Measurements from ENCODE around the gene GALR2.
A peak's percentile ranks its signal among the peaks of the same experiment; 100 is the strongest.
"Not testable (repeated sequence)": the region's sequence is repeated elsewhere in the genome, so short reads cannot be mapped to it uniquely, and the experiment has no call there.

Gene GALR2

DNA sequence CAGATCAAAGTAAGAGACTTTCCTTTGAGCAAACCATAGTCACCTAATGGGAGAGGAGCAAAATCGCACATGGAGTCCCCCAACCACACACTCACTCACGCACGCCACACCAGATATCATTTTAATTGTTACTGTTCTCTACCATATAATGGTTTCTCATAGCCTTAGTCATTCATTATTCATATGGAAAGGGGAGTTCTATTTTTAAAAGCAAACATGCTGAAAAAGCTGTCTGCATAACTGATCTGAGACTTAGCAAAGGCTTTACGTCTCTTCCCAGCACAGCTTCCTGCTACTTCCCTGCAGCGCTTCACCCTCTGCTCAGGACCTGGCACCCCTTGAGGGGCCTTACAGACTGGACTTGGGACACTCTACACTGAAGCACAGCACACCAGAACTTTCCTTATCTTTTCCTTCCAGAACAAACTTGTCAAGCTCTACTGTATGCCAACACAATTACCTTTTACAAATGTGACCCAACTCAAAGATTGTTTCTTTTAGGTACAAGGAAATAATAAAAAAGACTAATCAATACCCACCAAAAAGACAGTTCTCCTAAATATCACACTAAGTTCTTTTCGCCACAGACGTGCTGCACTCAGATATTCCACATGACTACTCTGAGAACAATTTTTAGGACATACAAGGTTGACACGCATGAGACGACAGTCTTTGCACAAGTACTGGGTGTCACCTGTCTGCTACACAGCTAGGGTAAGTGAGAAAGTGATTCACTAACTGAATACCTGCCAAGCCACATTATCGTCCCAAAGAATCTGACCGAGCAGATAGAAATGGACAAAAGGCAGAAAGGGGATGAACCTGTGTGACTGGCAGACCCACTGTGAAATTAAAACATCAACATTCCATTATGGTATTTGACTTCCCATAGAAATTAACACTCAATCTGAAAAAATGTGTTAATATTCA lies 23.8 kb upstream of the GALR2 start:
- no peak for DNase-seq

DNA sequence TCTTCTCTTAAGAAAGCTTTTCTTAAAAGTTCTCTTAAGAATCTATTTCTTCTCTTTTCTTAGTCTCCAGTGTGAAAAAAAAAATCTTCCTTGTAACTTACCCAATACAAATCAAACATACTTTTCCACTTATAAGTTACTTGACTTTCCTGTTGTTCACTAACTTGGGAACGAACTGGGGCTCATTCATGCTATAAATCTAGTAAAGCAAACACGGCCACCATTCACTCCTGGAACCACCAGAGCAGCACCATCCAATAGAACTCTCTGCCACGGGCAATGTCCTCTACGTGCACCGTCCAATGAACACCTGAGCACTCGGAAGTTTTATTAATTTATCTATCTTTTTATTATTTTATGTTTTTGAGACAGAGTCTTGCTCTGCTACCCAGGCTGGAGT lies 23.0 kb upstream of the GALR2 start:
- no peak for DNase-seq

- DNase-seq: peak in 1 of 2 donors; percentile 48
These were observed 21.1 kb upstream of the GALR2 start for GRCh38 chr17:76053246-76054111.

GRCh38 chr17:76054112-76054476 lies 20.5 kb upstream of the GALR2 start:
- no peak for DNase-seq

DNA sequence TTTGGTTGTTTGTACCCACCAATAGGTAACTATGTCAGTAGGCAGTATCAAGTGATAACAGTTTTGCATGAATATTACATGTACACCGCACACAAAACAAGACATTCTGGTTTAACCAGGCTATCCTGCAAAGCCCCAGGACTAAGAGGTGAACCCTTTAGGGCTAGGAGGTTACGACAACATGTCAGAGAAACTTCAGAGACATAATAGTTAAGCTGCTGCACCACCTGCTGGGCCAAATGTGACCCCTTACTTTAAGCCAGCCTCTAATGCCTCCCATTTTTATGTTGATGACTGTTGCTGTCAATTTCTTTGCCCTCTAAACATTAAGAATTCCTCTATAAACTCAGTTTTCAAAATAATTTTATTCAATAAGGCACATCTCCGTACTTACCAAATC lies 17.7 kb upstream of the GALR2 start:
- no peak for DNase-seq

GRCh38 chr17:76058264-76058663 lies 16.3 kb upstream of the GALR2 start:
- DNase-seq: not testable (repeated sequence)

GRCh38 chr17:76063875-76064546 lies 10.6 kb upstream of the GALR2 start:
- peak; percentile 65 for DNase-seq

GRCh38 chr17:76065775-76066174 lies 8.8 kb upstream of the GALR2 start:
- no peak for DNase-seq

DNA sequence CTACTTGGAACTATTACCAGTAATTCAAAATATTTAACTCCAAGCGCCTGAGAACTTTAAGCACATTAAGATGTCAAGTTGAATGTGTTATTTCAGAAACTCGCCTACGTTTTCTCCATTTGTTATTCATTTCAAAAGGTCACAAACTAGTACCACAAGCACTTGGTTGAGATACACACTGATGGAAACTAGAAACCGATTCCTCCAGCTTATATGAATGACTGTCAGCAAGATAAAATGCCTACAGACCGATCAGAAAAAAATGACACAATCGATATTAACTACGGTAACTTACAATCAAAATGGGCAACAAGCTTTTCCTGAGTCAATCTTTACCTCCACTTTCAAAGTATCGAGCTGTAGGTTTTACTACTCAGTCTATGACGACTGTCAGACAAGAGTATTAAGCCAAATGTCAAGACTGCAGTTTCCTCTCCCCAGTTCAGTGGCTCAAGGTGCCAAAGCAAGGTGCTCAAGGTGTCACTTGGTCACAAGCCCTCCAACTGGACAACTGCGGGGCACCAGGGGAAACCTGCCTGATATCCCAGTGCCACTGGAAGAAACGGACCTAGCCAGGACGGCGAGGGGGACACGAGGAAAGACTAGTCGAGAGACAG lies 2.9 kb upstream of the GALR2 start:
- peak in 1 of 2 donors; percentile 56 for DNase-seq

DNA sequence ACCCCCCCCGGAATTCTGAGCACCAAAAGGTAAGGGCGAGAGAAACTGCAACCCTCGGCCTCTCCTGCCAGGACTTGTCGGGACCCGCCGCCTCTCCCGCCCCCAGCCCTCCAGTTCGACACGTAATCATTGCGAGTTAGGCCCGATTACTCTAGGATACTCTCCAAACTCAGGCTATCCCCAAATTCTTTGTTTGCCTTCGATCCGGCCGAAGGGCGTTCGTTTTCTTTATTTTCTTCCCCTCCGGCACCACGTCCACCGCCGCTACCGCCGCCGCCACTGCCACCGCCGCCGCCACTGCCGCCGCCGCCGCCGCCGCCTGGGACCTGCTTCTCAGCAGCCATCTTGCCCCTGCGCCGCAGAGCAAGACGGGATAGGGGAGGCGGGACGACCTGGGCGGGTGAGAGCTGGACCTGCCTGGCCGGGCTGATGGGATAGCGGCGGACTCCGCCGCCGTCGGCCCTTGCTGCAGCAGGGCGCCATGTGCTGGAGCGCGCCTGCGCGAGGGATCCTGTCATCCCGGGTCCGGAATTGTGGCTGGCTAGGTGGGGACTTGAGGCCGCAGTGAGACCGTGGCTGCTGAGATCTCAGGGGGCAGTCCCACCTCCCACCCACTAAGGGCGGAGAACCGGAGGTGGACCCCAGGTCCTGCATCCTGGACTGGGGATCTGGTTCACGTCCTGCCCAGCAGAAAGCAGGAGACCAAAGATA lies 2.3 kb upstream of the GALR2 start, which contains the start of gene SRP68:
Gene SRP68 (minus strand): TSS at position 370 of the 711 bp plus-strand sequence. CDS start 26 bp downstream, at position 344.
- DNase-seq: peak; percentile 85 to 87

GRCh38 chr17:76075364-76076145 lies 974 bp downstream of the GALR2 start:
- DNase-seq: peak in 1 of 2 donors; percentile 47

- no peak for DNase-seq
These were observed 1.7 kb downstream of the GALR2 start for GRCh38 chr17:76076146-76076764.

GRCh38 chr17:76076765-76077583 lies 2.4 kb downstream of the GALR2 start:
- DNase-seq: peak in 1 of 2 donors; percentile 49

GRCh38 chr17:76077584-76078110 lies 3.1 kb downstream of the GALR2 start:
- DNase-seq: no peak

GRCh38 chr17:76078370-76078769 lies 3.8 kb downstream of the GALR2 start:
- DNase-seq: not testable (repeated sequence)

DNA sequence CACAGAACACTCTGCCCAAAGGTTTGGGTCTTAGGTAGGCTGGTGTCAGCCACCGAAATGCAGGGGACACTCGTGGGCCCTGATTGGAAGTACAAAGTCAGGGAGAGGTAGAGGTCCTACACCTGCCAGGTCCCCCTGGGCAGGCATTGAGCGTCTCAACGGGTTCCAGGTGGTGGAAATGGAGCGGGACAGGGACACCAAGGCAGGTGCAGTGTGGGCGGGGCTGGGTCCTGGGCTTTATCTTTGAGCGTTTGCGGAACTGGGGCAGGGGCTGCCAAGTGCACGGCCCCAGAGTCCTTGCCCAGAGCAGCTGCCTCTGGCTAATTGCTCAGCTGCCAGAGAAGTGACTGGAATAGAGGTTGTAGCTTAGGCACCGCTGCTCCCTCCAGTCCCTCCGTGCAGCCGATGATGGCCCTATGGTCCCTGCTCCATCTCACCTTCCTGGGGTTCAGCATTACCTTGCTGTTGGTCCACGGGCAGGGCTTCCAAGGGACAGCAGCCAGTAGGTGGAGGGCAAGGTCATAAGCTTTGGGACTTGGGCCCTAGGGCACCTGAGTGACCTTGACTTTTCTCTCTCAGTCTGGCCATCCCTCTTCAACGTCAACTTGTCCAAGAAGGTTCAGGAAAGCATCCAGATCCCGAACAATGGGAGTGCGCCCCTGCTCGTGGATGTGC lies 4.4 kb downstream of the GALR2 start, which contains the start of gene ZACN:
Gene ZACN (plus strand): TSS at position 323 of the 675 bp plus-strand sequence. CDS start 83 bp downstream, at position 406.
- no peak for DNase-seq

DNA sequence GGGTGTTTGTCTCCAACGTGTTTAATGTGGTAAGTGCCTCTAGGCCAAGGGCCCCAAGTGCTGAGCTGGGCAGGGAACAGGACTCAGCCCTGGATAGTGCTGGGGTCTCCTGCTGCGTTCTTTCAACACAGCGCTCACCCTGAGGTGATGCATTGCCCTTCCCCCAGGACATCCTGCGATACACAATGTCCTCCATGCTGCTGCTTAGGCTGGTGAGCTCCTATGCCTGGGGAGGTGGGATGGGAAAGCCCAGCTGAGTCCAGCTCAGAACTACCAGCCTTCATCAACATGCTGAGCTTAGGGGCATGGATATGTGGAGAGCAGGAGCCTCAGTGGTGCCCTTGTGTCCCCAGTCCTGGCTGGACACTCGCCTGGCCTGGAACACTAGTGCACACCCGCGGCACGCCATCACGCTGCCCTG lies 5.0 kb downstream of the GALR2 start:
- DNase-seq: no peak

GRCh38 chr17:76079956-76080767 lies 5.6 kb downstream of the GALR2 start:
- no peak for DNase-seq
